ENCODE results near the gene CEBPE.

Gene CEBPE

GRCh38 chr14:23101986-23102625, 16.9 kb downstream of the CEBPE start:
- no peak for DNase-seq

GRCh38 chr14:23101213-23101970, 17.7 kb downstream of the CEBPE start:
- no peak for DNase-seq

DNA sequence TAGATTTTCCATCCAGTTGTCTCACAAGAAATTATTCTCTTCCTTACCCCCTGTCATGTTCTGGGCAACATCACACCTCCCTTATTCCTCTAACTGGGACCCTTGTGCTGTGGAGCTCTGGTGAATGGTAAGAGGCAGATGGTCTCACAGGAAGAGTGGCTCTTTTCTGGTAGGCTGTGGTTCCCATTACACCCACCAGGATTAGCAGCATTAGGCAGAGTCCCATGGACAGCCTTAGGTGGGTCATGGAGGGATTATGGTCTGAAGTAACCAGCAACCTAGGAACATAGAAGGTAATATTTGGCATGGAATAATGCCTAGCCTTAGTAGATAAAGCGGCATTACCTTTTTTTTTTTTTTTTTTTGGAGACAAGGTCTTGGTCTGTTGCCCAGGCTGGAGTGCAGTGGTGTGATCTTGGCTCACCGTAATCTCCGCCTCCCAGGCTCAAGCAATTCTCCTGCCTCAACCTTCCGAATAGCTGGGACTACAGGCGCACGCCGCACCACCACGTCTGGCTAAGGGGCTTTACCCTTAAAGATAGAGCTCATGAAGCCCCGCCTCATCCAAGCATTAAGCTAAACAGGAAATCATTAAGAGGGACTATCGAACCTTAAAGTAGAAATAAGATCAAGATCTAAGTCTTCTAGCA, 19.7 kb downstream of the CEBPE start:
- no peak for DNase-seq

DNA sequence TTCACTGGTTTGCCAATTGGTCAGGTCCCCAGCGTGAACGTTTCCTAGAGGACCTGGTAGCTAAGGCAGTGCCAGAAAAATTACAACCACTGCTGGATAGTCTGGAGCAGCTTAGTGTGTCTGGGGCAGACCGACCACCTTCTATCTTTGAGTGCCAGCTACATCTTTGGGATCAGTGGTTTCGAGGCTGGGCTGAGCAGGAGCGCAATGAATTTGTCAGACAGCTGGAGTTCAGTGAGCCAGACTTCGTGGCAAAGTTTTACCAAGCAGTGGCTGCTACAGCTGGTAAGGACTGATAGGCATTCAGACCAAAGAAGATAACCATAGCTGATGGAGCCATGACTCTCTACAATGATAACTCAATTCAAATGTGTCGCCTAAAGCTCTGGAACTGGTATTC, 21.3 kb downstream of the CEBPE start:
- no peak for DNase-seq

DNA sequence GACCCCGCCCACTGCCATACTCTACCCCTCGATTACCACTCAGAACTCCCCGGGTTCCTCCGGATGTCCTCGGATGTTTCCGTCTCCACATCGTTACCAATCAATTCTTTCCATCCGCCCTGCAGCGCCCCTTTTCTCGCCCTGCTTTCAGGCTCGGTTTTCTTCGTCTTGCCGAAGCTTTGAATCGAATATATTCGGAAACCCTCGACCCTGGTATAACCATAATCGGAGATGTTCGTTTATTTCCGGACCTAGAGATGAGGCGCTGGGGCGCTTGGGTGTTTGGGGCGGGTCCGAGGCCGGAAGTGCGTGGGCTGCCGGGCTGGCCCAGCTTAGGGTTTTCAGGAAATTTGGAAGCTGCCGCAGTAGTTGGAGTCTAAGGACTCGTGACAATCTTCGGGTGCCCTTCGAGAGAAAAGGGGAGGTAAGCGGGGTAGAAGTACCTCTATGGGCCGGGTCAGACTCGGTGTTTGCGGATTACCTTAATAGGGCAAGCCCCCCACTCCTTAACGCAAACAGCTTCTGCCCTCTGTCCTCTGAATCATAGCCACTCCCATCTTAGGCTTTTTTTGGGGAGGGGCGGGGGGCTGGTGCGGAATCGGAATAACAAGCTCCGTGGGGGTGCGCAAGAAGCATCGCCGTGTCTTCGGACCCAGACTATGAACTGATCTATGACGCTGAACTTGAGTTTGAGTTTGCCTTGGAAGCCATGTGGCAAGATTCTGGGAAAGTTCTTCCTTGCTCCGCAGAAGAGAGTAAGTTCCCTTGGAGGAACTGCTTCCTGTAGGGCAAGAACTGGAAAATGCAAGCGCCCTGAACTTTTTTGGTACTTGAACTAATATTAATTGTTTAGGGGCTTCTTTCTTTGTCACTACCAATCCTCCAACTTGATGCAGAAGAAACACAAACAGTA, 23.6 kb downstream of the CEBPE start, which contains the start of gene C14orf119:
Gene C14orf119 (plus strand): TSS at position 310 of the 913 bp plus-strand sequence. CDS start 2,154 bp downstream, outside the sequence.
- peak; percentile 99 to 100 (median 100) for DNase-seq

DNA sequence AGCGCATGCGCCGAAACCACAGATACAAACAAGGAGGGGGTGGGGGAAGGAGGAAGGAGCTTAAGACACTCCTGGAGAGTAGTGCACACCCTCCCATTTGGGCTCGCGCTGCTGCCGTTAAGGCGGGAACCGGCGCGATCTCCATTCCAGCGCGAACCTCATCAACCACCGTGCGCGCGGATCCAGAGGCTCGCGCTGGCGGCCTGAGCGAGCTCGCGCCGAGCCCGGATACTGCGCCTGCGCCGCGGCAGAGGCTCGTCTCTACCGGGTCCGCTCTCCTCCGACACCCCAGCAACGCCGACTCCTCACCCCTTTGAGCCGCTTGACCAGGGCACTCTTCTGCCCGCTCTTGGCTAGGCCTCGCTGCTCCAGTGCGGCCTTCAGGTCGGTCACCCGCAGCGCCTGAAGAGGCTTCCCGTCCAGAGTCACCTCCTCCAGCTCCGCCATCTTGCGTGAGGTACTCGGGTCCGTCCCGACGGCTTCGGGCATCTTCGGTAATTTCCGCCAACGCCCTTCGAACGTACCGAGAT, 24.3 kb downstream of the CEBPE start, which contains the start of gene ACIN1:
Gene ACIN1 (minus strand): TSS at position 471 of the 530 bp plus-strand sequence. CDS start 24 bp downstream, at position 447.
- peak; percentile 77 to 82 (median 81) for DNase-seq

GRCh38 chr14:23093991-23094665, 24.9 kb downstream of the CEBPE start:
- DNase-seq, result no peak

GRCh38 chr14:23093526-23093925, 25.5 kb downstream of the CEBPE start:
- DNase-seq, result no peak

- no peak for DNase-seq
Observed at GRCh38 chr14:23093104-23093503, 26.0 kb downstream of the CEBPE start.

GRCh38 chr14:23091294-23092225, 27.5 kb downstream of the CEBPE start:
- no peak for DNase-seq

DNA sequence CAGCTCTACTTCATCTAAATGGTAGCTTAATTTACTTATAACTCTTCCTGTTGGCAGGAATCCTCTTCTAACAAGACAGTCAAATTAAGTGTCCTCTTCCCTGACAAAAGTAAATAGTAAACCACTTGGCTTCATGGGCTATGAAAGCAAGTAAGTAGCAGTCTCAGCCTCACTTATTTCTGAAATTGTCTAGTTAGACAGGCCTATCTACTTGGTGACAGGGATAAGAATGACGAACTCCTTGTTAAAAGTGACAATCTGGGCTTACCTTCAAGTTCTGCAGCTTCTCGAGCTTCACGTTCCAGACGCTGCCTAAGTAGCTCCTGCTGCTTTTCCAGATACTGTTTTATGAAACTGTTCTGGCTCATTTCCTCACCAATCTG, 28.8 kb downstream of the CEBPE start:
- DNase-seq, result no peak

GRCh38 chr14:23089498-23090253, 29.4 kb downstream of the CEBPE start:
- DNase-seq, result no peak

- DNase-seq, result no peak
Observed at GRCh38 chr14:23086565-23086964, 32.5 kb downstream of the CEBPE start.

DNA sequence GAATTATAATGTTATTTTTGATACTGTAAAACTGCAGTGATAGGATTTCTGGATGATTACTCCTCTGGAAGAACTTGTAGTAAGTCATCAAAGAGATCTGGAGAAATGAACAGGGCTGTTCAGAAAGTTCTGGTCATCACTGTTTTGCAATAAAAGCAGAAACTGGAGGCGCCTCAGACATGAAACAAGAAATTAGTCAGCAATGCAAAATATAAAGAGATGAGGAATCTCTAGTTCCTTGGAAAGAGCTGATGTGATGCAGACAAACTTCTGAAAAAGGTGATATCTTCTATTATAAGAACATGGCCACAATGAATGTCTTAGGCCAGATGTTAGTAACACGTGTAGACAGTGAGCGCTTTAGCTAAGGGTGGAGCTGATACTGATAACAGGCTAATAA, 33.6 kb downstream of the CEBPE start:
- peak; percentile 68 to 90 (median 87) for DNase-seq

GRCh38 chr14:23080474-23080873, 38.6 kb downstream of the CEBPE start:
- no peak for DNase-seq

DNA sequence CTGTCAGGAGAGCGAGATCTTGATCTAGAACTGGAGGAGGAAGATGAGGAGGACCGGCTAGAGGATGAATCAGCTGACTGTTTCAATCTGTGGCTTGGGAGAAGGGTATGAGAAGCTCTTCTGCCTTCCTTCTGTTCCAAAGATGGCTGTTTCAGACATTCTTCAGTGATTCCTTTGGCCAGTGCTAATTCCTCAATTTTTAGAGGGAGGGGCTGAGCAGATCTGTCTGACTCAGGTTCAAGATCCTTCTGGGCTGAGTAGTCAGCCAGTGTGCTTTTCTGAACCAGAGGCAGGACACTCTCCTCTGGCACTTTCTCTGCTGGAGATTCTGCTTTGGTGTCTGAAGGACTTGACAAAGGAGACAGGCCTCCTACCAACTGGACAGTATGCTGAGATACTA, 39.3 kb downstream of the CEBPE start:
- peak in 2 of 3 donors; percentile 53 to 55 for DNase-seq

- DNase-seq, result peak; percentile 92 to 96 (median 94)
Observed at GRCh38 chr14:23078692-23079116, 40.4 kb downstream of the CEBPE start.

DNA sequence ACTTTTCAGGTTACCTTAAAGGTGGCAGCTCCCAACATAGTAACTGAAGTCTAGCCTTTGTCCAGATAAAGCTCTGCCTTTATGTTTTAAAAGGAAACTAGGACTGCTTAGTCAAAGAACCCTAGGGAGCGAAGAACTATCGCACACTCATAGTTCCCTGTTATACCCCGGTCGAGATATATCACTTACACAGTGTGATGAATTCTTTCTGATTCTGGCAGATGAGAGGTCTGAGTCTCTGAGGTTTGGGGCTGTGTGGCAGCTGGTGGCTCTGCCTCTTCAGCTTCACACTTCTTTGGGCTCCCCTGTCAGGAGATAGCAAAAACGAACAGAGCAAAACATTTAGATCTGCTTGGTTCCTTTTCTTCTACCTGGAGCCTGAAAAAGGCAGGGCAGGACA, 41.1 kb downstream of the CEBPE start:
- peak in 2 of 3 donors; percentile 28 to 42 for DNase-seq

GRCh38 chr14:23076785-23077408, 42.2 kb downstream of the CEBPE start:
- DNase-seq, result peak; percentile 61 to 71 (median 67)
